Thymus (tissue), 11 donors: ENCODE results near the gene ABTB1. TPM values are rescaled to one million over a fixed set of nuclear protein-coding genes. Genes with fewer than 3 reads are reported as not detected.
"Not testable (repeated sequence)": the region's sequence is repeated elsewhere in the genome, so short reads cannot be mapped to it uniquely, and the experiment has no call there.

Experiments used
- DNase-seq, 9 donors: peaks; one replicate each; pipeline ENCODE4 v3.0.0-alpha.2; 2013; ENCODE audit warnings: low spot score in 9 of 9, low read depth in 6 of 9, missing footprints in 1 of 9
- H3K27ac ChIP-seq, 2 donors: one replicate each; pipeline ENCODE4 v1.5.1; 2013; ENCODE audit warnings: control low read depth in 1 of 2, low read depth in 1 of 2, low read length in 1 of 2, mild to moderate bottlenecking in 1 of 2, moderate library complexity in 1 of 2
- H3K27me3 ChIP-seq, 2 donors: one replicate each; pipeline ENCODE4 v1.5.1; 2013; ENCODE audit warnings: low read length in 1 of 2; ENCODE audit not compliant: control insufficient read depth in 2 of 2, insufficient read depth in 1 of 2
- H3K36me3 ChIP-seq, 2 donors: one replicate each; pipeline ENCODE4 v1.5.1; 2013; ENCODE audit warnings: low read length in 1 of 2, mild to moderate bottlenecking in 1 of 2, moderate library complexity in 1 of 2; ENCODE audit not compliant: control insufficient read depth in 2 of 2, insufficient read depth in 2 of 2
- H3K4me1 ChIP-seq, 2 donors: one replicate each; pipeline ENCODE4 v1.5.1; 2013; ENCODE audit warnings: low read length in 2 of 2; ENCODE audit not compliant: control insufficient read depth in 2 of 2, insufficient read depth in 2 of 2
- H3K4me3 ChIP-seq, 2 donors: one replicate each; pipeline ENCODE4 v1.5.1; 2013; ENCODE audit warnings: low read length in 2 of 2, control low read depth in 1 of 2, mild to moderate bottlenecking in 1 of 2
- H3K9me3 ChIP-seq, 2 donors: one replicate each; pipeline ENCODE4 v1.5.1; 2013; ENCODE audit warnings: low read length in 1 of 2, mild to moderate bottlenecking in 1 of 2; ENCODE audit not compliant: control insufficient read depth in 2 of 2, insufficient read depth in 1 of 2
- WGBS: extraction: QIAGEN DNeasy Blood & Tissue Kit; methylation state at CpG from one replicate; pipeline ENCODE4 v1.1.7; 2013; 5-methylcytosine and 5-hydroxymethylcytosine counted together
- polyA plus RNA-seq: library from polyadenylated mRNA; stranded (reverse); fragments of 200-250 nt; gene quantifications from one replicate; pipeline ENCODE4 v1.2.3, GENCODE V29; 2013
- total RNA-seq: library from RNA; stranded (reverse); fragments of 120-200 nt; gene quantifications from one replicate; pipeline ENCODE4 v1.2.4, GENCODE V29; 2013
- donor health status: healthy.

ABTB1 gene
- total and polyA plus RNA-seq, 2 donors = 7.6 to 130 TPM

DNA sequence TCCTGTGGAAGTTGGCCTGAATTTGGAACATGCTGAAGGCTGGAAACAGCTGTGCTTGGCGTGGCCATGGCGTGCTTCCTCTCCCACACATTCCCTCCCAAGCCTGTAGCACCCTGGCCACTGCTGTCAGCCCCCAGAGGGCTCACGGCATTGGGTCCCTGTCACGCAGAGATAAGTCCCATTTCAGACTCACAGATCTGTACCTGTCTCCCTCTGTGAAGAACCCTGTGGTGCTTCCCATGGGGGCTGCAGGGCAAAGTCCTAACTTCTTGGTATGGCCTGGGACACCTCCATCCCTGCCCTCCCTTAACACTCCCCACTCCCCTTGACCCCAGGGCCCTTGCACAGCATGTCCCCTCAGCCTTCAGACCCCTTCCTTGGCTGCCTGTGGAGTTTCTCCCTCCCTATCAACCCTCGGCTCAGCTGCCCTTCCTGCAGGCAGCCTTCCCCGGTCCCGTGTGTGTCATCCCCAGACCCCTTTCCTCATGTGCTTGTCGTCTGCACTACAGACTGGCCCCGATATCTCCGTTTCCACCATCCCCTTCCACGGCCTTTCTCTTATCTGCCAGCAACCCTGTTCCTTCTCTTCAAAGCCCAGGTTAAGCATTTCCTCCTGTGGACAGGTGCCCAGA, 28.6 kb downstream of the ABTB1 start:
- WGBS = 95% methylated on average over 11 of the region's 11 CpGs
- Histone ChIP-seq H3K4me1 (peaks cover 0 to 20% of the 10 kb centered on the region in 2 donors), H3K9me3 (no peaks in the 10 kb centered on the region), H3K27ac (no peak overlapping the region), H3K36me3 (no peaks in the 10 kb centered on the region), H3K27me3 (no peaks in the 10 kb centered on the region), H3K4me3 (no peak overlapping the region)
- no peak for DNase-seq

DNA sequence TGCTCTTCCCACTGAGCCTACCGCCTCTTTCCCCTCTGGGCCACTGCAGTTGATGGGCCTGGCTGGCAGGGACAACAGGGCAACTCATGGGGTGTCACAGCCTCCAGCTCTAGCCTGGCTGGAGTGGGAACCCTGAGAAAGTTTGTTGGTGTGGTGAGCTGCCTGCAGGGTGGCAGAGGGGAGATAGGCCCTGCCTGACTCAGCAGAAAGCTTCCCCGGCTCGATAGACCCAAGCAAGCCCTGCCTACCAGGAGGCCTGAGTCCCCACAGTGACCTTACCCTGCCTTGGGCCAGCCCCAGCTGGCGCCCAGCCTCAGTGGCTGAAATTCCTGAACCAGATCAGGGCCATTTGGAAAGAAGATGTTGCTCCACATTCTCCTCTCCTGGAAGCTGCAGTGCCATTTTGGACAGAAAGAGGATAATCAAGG, 29.4 kb downstream of the ABTB1 start:
- Histone ChIP-seq H3K27ac (no peak overlapping the region), H3K36me3 (no peaks in the 10 kb centered on the region), H3K4me3 (no peak overlapping the region), H3K9me3 (no peaks in the 10 kb centered on the region), H3K27me3 (no peaks in the 10 kb centered on the region), H3K4me1 (peaks cover 0 to 12% of the 10 kb centered on the region in 2 donors)
- DNase-seq = no peak
- WGBS = 76% methylated on average over 4 of the region's 4 CpGs

DNA sequence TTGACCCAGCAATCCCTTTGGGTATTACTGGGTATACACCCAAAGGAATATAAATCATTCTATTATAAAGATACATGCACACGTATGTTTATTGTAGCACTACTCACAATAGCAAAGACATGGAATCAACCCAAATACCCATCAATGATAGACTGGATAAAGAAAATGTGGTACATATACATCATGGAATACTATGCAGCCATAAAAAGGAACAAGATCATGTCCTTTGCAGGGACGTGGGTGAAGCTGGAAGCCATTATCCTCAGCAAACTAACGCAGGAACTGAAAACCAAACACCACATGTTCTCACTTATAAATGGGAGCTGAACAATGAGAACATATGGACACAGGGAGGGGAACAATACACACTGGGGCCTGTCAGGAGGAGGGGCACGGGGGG, 32.1 kb downstream of the ABTB1 start:
- H3K27me3 ChIP-seq, H3K27ac ChIP-seq, H3K4me3 ChIP-seq, H3K4me1 ChIP-seq, H3K36me3 ChIP-seq, DNase-seq, H3K9me3 ChIP-seq: not testable (repeated sequence)
- WGBS = 98% methylated on average over 4 of the region's 4 CpGs

- WGBS = 94% methylated on average over 7 of the region's 7 CpGs
- Histone ChIP-seq H3K4me1 (no peaks in the 10 kb centered on the region), H3K4me3 (no peak overlapping the region), H3K27me3 (no peaks in the 10 kb centered on the region), H3K9me3 (no peaks in the 10 kb centered on the region), H3K36me3 (no peaks in the 10 kb centered on the region), H3K27ac (no peak overlapping the region)
- DNase-seq = no peak
Measured at GRCh38 chr3:127706312-127706711, 33.6 kb downstream of the ABTB1 start.

- no peaks in the 10 kb centered on the region for H3K9me3 ChIP-seq
- no peaks in the 10 kb centered on the region for H3K36me3 ChIP-seq
- no peaks in the 10 kb centered on the region for H3K4me1 ChIP-seq
- no peak overlapping the region for H3K4me3 ChIP-seq
- 97% methylated on average over 16 of the region's 16 CpGs for WGBS
- H3K27me3 ChIP-seq = no peaks in the 10 kb centered on the region
- no peak for DNase-seq
- no peak overlapping the region for H3K27ac ChIP-seq
Measured at GRCh38 chr3:127706785-127707351, 34.1 kb downstream of the ABTB1 start.

- no peak overlapping the region for H3K4me3 ChIP-seq
- no peaks in the 10 kb centered on the region for H3K9me3 ChIP-seq
- no peaks in the 10 kb centered on the region for H3K4me1 ChIP-seq
- no peak overlapping the region for H3K27ac ChIP-seq
- WGBS = 90% methylated on average over 13 of the region's 13 CpGs
- DNase-seq = no peak
- no peaks in the 10 kb centered on the region for H3K27me3 ChIP-seq
- H3K36me3 ChIP-seq = no peaks in the 10 kb centered on the region
Measured at GRCh38 chr3:127707851-127708411, 35.2 kb downstream of the ABTB1 start.

- Histone ChIP-seq H3K27me3 (no peaks in the 10 kb centered on the region), H3K9me3 (no peaks in the 10 kb centered on the region), H3K36me3 (no peaks in the 10 kb centered on the region), H3K27ac (no peak overlapping the region), H3K4me3 (no peak overlapping the region), H3K4me1 (peaks cover 0 to 5% of the 10 kb centered on the region in 2 donors)
- WGBS = 96% methylated on average over 2 of the region's 2 CpGs
- DNase-seq = no peak
Measured at GRCh38 chr3:127708837-127709236, 36.1 kb downstream of the ABTB1 start.

GRCh38 chr3:127709320-127710060, 36.7 kb downstream of the ABTB1 start:
- no peak overlapping the region for H3K4me3 ChIP-seq
- H3K9me3 ChIP-seq = no peaks in the 10 kb centered on the region
- peaks cover 0 to 8% of the 10 kb centered on the region in 2 donors for H3K4me1 ChIP-seq
- DNase-seq = no peak
- 95% methylated on average over 3 of the region's 3 CpGs for WGBS
- no peak overlapping the region for H3K27ac ChIP-seq
- H3K27me3 ChIP-seq = no peaks in the 10 kb centered on the region
- no peaks in the 10 kb centered on the region for H3K36me3 ChIP-seq
